WTC11 (cell line): ENCODE results near the gene IQCK. TPM values are rescaled to one million over a fixed set of nuclear protein-coding genes. Genes with fewer than 3 reads are reported as not detected.

ENCODE experiments used
- ATAC-seq: fragments of 200-7000 bp; cut with Tn5 transposase; 2 replicates; pipeline ENCODE4 v1.10.0; 2021; ENCODE audit warnings: mild to moderate bottlenecking, moderate library complexity
- CTCF ChIA-PET: fragments of 300-600 bp; sonication (Branson Sonifier 250); formaldehyde crosslinking; loops from one replicate; lab custom pipeline; 2021; ENCODE audit warnings: antibody characterized with exemption; lab: Charles Lee
- POLR2A ChIA-PET: fragments of 350-600 bp; sonication (Branson Sonifier 250); formaldehyde crosslinking; loops from one replicate; lab custom pipeline; 2021; ENCODE audit warnings: antibody characterized with exemption; lab: Charles Lee
- DNase-seq: peaks from one replicate; pipeline ENCODE4 v3.0.0; 2021; ENCODE audit warnings: low spot score
- H3K27ac Mint-ChIP-seq: 2 replicates; pipeline ENCODE4 v1.8.0; 2021; ENCODE audit warnings: mixed read lengths
- H3K27me3 Mint-ChIP-seq: 2 replicates; pipeline ENCODE4 v1.8.0; 2021; ENCODE audit warnings: low read depth, mild to moderate bottlenecking, moderate library complexity, mixed read lengths
- H3K36me3 Mint-ChIP-seq: 2 replicates; pipeline ENCODE4 v1.8.0; 2021; ENCODE audit warnings: mixed read lengths
- H3K4me1 Mint-ChIP-seq: 2 replicates; pipeline ENCODE4 v1.8.0; 2022; ENCODE audit warnings: mixed read lengths
- H3K4me3 Mint-ChIP-seq: 2 replicates; pipeline ENCODE4 v1.8.0; 2021; ENCODE audit warnings: mild to moderate bottlenecking, moderate library complexity, mixed read lengths
- H3K9me3 Mint-ChIP-seq: 2 replicates; pipeline ENCODE4 v1.8.0; 2021; ENCODE audit warnings: mixed read lengths
- EMX1 ChIP-seq: fragments of 250-450 bp; sonication (Bioruptor Pico); IDR thresholded peaks from 2 replicates; pipeline ENCODE4 v1.8.0; 2021; ENCODE audit warnings: mild to moderate bottlenecking
- GRHL2 ChIP-seq: fragments of 250-450 bp; sonication (Bioruptor Pico); IDR thresholded peaks from 2 replicates; pipeline ENCODE4 v1.8.0; 2022; ENCODE audit warnings: mild to moderate bottlenecking, moderate library complexity; ENCODE audit not compliant: insufficient replicate concordance, severe bottlenecking
- HMGXB4 ChIP-seq: sonication (generic); formaldehyde crosslinking; IDR thresholded peaks from 2 replicates; pipeline ENCODE4 v1.8.1; 2023; ENCODE audit warnings: mild to moderate bottlenecking, moderate library complexity, missing genetic modification reagents
- MYBL2 ChIP-seq: sonication (generic); formaldehyde crosslinking; IDR thresholded peaks from 2 replicates; pipeline ENCODE4 v1.8.1; 2023; ENCODE audit warnings: mild to moderate bottlenecking, moderate library complexity, missing genetic modification reagents
- PRRX2 ChIP-seq: fragments of 250-450 bp; sonication (Bioruptor Pico); IDR thresholded peaks from 2 replicates; pipeline ENCODE4 v1.8.0; 2021; ENCODE audit warnings: mild to moderate bottlenecking
- STAT6 ChIP-seq: sonication (generic); formaldehyde crosslinking; conservative IDR thresholded peaks from 2 replicates; pipeline ENCODE4 v1.8.1; 2023; ENCODE audit warnings: mild to moderate bottlenecking, low read depth, missing genetic modification reagents, moderate library complexity
- USF1 ChIP-seq: sonication (generic); formaldehyde crosslinking; IDR thresholded peaks from 2 replicates; pipeline ENCODE4 v1.8.0; 2022; ENCODE audit warnings: mild to moderate bottlenecking, missing genetic modification reagents
- ZNF263 ChIP-seq: sonication (generic); formaldehyde crosslinking; IDR thresholded peaks from 2 replicates; pipeline ENCODE4 v1.8.1; 2022; ENCODE audit warnings: low read depth, mild to moderate bottlenecking, moderate library complexity, missing genetic modification reagents
- ZNF532 ChIP-seq: fragments of 250-450 bp; sonication (Bioruptor Pico); IDR thresholded peaks from 2 replicates; pipeline ENCODE4 v1.9.0; 2021; ENCODE audit warnings: mild to moderate bottlenecking, borderline replicate concordance
- ZSCAN18 ChIP-seq: fragments of 250-450 bp; sonication (Bioruptor Pico); IDR thresholded peaks from 2 replicates; pipeline ENCODE4 v2.1.2; 2022; ENCODE audit warnings: mild to moderate bottlenecking, moderate library complexity
- total RNA-seq: library from RNA; stranded (reverse); gene quantifications from 3 replicates; pipeline ENCODE4 v1.2.3, GENCODE V29; 2021
- TF ChIP-seq, protein P1 (sequence below): sonication (generic); formaldehyde crosslinking; IDR thresholded peaks from 2 replicates; pipeline ENCODE4 v1.8.0; 2023; ENCODE audit warnings: missing genetic modification reagents, mild to moderate bottlenecking, borderline replicate concordance

IQCK gene
- total RNA-seq, 1 experiment from 2014 or later: 5.8 TPM

- TF ChIP-seq, protein P1, sequence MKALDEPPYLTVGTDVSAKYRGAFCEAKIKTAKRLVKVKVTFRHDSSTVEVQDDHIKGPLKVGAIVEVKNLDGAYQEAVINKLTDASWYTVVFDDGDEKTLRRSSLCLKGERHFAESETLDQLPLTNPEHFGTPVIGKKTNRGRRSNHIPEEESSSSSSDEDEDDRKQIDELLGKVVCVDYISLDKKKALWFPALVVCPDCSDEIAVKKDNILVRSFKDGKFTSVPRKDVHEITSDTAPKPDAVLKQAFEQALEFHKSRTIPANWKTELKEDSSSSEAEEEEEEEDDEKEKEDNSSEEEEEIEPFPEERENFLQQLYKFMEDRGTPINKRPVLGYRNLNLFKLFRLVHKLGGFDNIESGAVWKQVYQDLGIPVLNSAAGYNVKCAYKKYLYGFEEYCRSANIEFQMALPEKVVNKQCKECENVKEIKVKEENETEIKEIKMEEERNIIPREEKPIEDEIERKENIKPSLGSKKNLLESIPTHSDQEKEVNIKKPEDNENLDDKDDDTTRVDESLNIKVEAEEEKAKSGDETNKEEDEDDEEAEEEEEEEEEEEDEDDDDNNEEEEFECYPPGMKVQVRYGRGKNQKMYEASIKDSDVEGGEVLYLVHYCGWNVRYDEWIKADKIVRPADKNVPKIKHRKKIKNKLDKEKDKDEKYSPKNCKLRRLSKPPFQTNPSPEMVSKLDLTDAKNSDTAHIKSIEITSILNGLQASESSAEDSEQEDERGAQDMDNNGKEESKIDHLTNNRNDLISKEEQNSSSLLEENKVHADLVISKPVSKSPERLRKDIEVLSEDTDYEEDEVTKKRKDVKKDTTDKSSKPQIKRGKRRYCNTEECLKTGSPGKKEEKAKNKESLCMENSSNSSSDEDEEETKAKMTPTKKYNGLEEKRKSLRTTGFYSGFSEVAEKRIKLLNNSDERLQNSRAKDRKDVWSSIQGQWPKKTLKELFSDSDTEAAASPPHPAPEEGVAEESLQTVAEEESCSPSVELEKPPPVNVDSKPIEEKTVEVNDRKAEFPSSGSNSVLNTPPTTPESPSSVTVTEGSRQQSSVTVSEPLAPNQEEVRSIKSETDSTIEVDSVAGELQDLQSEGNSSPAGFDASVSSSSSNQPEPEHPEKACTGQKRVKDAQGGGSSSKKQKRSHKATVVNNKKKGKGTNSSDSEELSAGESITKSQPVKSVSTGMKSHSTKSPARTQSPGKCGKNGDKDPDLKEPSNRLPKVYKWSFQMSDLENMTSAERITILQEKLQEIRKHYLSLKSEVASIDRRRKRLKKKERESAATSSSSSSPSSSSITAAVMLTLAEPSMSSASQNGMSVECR (CRISPR knock-in tag): no peak
- TF ChIP-seq HMGXB4 (no peak), GRHL2 (no peak), MYBL2 (no peak), USF1 (CRISPR knock-in tag) (no peak), ZNF263 (no peak), ZSCAN18 (CRISPR knock-in tag) (no peak), PRRX2 (CRISPR knock-in tag) (no peak), EMX1 (CRISPR knock-in tag) (no peak), STAT6 (no peak)
- TF ChIP-seq, all 79 proteins: peak for 0
These were observed 36.0 kb downstream of the IQCK start (continued) for GRCh38 chr16:19753815-19754643.

DNA sequence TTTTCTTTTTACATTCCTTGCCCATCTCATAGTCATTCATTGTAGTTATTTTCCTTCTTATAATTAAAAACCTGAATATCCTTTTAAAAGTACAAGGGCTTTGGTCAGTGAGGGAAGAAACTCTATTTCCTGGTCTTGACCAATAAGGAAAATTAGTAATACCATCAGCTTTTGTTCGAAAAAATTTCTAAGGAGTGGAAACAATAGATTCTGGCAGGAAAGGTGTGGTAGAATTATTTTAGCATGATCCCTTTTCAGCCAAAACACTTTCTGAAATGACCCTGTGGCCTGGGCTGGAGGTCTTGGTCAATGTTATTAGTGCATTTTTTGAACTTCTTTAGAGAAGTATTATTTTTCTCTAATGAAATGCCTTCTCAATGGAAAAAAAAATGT is 36.6 kb downstream of the IQCK start:
- DNase-seq (no peak), ATAC-seq (no peak)
- Mint-ChIP-seq H3K27ac (no peak overlapping the region), H3K9me3 (no peaks in the 10 kb centered on the region), H3K27me3 (no peaks in the 10 kb centered on the region), H3K4me1 (no peaks in the 10 kb centered on the region), H3K4me3 (no peak overlapping the region), H3K36me3 (no peaks in the 10 kb centered on the region)
- ChIA-PET POLR2A (no interaction called here), CTCF (no interaction called here)
- no peak for TF ChIP-seq ZNF263
- no peak for TF ChIP-seq ZNF532 (CRISPR knock-in tag)
